HG03469 (cell line): Measurements from ENCODE around the gene DCDC1.

ENCODE experiments used
- ATAC-seq: cut with Tn5 transposase; IDR thresholded peaks from one replicate; pipeline ENCODE4 v1.9.1; 2021; ENCODE audit warnings: mild to moderate bottlenecking, moderate library complexity, moderate number of reproducible peaks; ENCODE audit not compliant: unreplicated experiment

The DCDC1 gene

DNA sequence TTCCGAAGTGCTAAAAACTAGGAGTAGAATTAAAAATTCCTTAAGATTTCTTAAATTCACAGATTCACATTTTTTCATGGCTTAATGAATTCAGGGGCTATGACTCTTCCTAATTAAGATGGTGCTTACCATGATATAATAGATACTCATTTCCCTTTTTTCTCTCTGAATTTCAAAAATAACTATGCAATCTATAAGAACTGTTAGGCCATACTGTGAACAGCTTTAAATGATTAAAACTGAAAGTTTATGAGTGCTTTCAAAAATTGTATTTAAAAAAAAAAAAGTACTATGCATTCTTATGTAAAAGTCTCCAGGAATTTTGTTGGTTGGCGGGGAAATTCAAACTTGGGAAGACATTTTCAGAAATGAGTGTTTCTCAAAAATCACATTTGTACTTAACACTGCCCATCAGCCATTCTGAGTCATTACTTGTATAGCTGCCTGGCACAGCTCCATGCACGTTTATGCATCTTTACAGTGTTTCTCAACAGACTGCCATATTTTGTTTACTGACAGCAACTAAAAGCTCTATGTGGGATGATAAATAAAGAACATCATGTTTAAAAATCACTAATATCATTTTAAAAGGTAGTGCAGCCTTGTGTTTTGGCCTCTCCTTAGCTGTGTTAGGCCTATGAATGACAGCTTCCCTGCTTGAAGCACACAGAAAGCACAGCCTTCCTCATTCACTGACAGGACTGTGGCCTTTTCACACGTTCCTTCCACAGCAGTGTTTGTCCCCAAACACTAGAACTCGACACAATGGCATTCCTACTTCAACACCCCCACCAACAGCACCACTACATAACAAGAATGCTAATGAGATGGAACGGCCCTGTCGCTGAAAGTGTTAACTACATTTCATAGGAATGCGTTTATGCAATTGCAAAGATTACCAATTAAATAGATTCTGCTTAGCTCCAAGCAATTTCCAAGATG is 131.4 kb downstream of the DCDC1 start:
- no peak for ATAC-seq

DNA sequence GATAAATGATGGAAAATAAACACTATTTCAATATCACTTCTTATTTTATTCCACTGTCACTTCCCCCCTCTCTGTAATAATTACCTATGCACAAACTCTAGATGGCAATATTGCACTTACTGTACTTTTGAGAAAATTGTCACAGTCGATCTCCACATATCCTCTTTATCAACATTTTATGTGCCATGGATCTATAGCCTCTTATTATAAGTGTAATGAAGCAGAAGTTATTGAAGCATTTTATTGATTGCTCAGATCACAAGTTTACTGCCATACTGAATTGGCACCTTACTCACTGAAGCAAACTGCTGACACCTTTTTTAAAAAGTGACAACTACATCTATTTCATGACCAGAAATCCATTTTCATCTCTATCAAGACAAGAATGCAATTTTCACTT is 133.4 kb downstream of the DCDC1 start:
- no peak for ATAC-seq

- ATAC-seq, result no peak
Measured at GRCh38 chr11:31233425-31233824, 136.1 kb downstream of the DCDC1 start.

GRCh38 chr11:31231601-31232000 is 137.9 kb downstream of the DCDC1 start:
- ATAC-seq, result no peak

GRCh38 chr11:31218847-31219246 is 150.7 kb downstream of the DCDC1 start:
- ATAC-seq, result no peak

- ATAC-seq, result no peak
Measured at GRCh38 chr11:31214372-31214771, 155.2 kb downstream of the DCDC1 start.

DNA sequence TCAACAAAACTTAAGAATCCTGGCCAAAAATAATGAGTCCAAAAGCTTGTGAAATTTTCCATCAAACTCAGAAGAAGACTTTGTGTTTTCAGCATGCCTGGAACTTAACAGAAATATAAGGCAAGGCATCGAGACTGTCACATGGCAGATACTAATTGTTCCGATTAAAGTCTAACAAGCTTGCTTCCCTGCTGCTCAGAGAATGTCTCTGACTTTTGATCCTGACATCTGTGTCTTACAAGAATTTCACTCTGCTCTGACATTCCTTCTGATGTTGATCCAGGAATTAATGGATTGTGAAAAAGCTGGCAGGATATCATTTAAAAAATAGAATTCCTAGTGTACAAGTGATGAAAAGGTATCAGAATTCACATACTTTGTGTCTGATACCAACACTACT is 170.2 kb downstream of the DCDC1 start:
- ATAC-seq, result no peak

DNA sequence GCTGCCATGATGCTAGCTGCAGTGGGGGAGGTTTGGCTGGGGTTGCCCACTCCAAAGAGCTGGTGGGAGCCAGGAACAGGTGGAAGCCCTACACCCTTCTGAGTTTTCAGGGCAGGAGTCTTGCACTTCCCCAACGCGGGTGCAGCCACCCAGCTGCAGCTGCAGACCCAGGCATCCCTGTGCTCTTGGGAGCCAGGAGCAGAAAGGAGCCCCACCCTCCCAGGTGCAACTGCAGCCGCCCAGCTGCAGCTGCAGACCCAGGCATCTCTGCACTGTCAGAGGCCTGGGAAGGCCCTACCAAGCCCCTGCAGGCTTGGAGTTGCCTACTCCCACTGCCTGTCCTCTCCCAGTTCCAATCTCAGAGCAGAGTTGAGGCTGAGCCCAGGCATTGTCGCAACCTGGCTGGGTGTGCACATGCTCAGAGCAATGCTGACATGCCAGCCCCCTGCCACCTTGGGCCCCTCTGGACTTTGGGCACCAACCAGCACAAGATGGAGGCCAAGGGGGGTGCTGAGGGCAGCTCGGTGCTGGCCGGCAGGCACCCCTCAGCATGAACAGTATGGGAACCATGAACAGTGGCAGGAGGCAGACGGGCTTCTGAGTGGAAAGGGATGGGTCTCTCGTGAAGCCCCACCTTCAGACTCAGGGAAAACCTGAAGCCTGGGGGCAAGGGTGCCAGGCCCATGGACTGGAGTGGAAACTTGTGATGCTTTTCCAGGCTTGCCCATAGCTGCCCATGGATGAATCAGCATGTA is 195.4 kb downstream of the DCDC1 start:
- ATAC-seq, result no peak

DNA sequence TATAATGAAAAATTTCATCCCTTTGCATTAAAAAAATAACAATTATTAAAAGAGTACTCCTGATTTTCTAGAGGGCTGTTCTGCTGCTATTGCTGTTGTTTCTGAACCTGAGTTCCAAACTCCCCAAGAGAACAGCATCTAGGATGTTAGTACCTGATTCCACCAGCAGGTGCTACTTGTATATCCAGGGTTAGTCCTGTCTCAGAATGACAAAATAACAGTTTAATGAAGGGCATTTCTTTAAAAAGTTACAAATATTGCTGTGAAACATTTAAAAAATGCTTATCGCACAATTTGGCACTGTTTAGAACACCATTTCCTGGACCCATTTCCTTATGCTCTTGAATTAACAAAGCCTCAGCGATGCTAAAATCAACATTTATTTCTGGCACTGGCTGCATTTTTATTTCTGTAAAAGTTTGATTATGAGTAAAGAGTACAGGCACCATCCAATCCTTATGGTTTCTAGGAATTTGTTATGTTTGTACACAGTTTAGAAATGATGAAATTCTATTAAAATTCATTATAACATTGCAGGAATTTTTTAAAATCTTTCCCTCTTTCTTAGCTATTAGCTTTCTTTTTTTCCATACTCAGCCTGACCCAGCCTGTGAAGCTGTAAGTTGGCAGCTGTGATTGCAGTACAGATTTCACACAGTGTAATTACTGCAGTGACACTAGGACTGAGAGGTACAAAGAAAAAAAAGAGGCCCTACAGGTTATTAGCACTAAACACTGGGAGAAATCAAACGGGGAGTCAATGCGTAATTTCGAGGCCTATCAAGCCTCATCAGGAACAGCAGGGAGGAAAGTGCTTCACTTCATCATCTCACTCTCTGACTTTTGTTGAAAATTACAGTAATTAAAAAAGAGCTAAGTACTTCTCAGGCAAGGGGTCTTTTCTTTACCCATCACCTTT is 208.8 kb downstream of the DCDC1 start:
- ATAC-seq, result peak; percentile 56

GRCh38 chr11:31150841-31151240 is 218.7 kb downstream of the DCDC1 start:
- no peak for ATAC-seq

- no peak for ATAC-seq
Measured at GRCh38 chr11:31150011-31150410, 219.5 kb downstream of the DCDC1 start.

DNA sequence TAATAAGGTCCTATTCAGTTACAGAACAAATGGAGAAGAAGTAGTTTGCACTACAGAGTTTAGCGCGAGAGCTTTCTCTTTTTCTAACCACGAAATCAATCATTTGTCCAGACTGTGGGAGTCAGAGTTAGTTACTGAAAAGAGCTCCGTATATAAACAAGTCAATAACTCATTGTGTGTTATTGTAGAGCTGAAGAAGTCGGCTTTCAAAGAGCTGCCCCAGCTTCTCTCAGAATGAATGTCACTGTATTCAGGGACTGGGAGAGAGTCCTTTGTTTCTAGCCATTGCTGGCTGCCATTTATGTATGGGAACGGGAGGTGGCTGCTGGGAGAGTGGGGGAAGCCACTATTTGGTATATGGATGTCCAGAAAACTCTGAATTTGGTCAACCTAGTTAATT is 227.8 kb downstream of the DCDC1 start:
- ATAC-seq, result no peak

GRCh38 chr11:31139479-31139878 is 230.1 kb downstream of the DCDC1 start:
- no peak for ATAC-seq

- ATAC-seq, result no peak
Measured at GRCh38 chr11:31132531-31133421, 236.8 kb downstream of the DCDC1 start.

DNA sequence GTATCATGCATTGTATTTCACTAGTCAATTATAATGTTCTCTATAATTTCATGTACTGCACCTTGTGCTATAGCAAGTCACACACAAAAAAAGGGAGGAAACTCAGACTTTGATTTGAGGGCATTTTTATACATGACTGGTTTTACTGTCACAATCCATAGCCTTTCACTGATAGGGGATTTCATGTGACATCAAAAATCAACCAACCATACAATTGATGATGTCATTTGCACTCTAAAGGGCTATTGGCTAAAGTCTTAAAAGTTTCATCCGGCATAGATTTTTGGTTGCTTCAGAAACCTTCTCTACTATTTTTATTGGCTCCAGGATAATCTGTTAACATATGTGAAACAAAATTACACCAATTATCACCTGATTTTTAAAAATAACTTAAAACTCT is 237.8 kb downstream of the DCDC1 start:
- ATAC-seq, result no peak

- ATAC-seq, result no peak
Measured at GRCh38 chr11:31127290-31127689, 242.2 kb downstream of the DCDC1 start.

- ATAC-seq, result no peak
Measured at GRCh38 chr11:31120428-31120827, 249.1 kb downstream of the DCDC1 start.

DNA sequence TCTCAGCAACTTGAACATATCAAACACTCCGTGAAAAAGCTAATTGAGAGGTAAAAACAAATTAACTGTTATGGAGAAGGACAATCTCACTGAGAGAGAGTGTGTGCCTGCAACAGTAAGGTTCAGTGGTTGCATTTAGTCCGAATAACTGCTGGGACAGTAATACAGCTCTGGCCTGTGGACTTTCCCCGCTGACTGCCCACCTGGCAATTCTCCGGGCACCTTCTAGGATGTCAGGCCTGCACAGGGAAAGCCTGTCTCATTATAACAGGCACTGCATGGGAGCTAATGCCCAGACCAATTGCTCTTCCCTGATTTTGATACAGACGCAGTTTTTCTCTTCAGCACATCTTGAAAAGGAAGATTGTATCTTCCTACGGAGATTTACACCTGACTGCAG is 251.0 kb downstream of the DCDC1 start:
- no peak for ATAC-seq

GRCh38 chr11:31117038-31117437 is 252.5 kb downstream of the DCDC1 start:
- ATAC-seq, result no peak

GRCh38 chr11:31114442-31114841 is 255.1 kb downstream of the DCDC1 start:
- no peak for ATAC-seq
